IMR-90 (cell line): Measurements from ENCODE around the gene C3orf52. TPM values are rescaled to one million over a fixed set of nuclear protein-coding genes. Genes with fewer than 3 reads are reported as not detected.

ENCODE experiments used
- MAFK ChIP-seq: IDR thresholded peaks from 2 replicates; pipeline ENCODE4 v1.6.1; 2012; ENCODE audit warnings: low read depth, low read length, improper control_type of control experiment
- MAZ ChIP-seq: IDR thresholded peaks from 2 replicates; pipeline ENCODE4 v1.6.1; 2012; ENCODE audit warnings: low read depth, mild to moderate bottlenecking, low read length, improper control_type of control experiment, moderate library complexity, borderline replicate concordance
- NFE2L2 ChIP-seq: fragments of 150-350 bp; IDR thresholded peaks from 2 replicates; pipeline ENCODE4 v1.6.1; 2016; ENCODE audit warnings: low read depth, mild to moderate bottlenecking, low read length
- polyA plus RNA-seq, 3 experiments: library from polyadenylated mRNA; depleted of rRNA; stranded (reverse); fragments of >200 nt; gene quantifications; 2 replicates each; pipeline ENCODE4 v1.2.3, GENCODE V29; 2012; ENCODE audit warnings: low replicate concordance in 1 of 3
- total RNA-seq: library from RNA; depleted of rRNA; stranded (reverse); fragments of >200 nt; gene quantifications from 2 replicates; pipeline ENCODE4 v1.2.3, GENCODE V29; 2012
- TF ChIP-seq, protein P1 (sequence below): conservative IDR thresholded peaks from 2 replicates; pipeline ENCODE4 v1.5.1; 2012; ENCODE audit warnings: mild to moderate bottlenecking, low read depth, low read length, improper control_type of control experiment
- TF ChIP-seq, protein P2 (sequence below): fragments of 150-350 bp; IDR thresholded peaks from 2 replicates; pipeline ENCODE4 v1.6.1; 2017; ENCODE audit warnings: mild to moderate bottlenecking, antibody characterized with exemption, low read length, low read depth

Gene C3orf52
- total and polyA plus RNA-seq, 2 of the 4 experiments (the other 2 are of a cell fraction) = 7.5 to 12.5 TPM

DNA sequence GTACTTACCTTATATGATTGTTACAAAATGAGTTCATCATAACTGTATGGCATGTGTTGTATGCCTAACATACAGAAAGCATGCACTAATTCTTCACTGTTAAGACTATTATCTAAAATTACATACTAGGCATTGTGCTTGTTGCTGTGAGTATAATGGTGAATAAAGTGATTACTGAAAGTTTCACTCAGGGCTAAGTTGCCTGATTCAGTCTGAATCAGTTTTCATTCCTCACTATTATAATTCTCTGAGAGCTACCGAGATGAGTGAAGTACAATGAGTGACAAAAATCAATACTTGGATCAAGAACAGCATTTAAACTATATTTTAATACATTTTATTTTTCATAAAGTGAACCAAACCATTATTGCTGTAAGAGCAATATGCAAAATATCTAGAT is 54.4 kb downstream of the C3orf52 start (continued):
- TF ChIP-seq, protein P1, sequence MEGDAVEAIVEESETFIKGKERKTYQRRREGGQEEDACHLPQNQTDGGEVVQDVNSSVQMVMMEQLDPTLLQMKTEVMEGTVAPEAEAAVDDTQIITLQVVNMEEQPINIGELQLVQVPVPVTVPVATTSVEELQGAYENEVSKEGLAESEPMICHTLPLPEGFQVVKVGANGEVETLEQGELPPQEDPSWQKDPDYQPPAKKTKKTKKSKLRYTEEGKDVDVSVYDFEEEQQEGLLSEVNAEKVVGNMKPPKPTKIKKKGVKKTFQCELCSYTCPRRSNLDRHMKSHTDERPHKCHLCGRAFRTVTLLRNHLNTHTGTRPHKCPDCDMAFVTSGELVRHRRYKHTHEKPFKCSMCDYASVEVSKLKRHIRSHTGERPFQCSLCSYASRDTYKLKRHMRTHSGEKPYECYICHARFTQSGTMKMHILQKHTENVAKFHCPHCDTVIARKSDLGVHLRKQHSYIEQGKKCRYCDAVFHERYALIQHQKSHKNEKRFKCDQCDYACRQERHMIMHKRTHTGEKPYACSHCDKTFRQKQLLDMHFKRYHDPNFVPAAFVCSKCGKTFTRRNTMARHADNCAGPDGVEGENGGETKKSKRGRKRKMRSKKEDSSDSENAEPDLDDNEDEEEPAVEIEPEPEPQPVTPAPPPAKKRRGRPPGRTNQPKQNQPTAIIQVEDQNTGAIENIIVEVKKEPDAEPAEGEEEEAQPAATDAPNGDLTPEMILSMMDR = no peak
- TF ChIP-seq MAZ (no peak), NFE2L2 (no peak), MAFK (no peak)
- TF ChIP-seq, protein P2, sequence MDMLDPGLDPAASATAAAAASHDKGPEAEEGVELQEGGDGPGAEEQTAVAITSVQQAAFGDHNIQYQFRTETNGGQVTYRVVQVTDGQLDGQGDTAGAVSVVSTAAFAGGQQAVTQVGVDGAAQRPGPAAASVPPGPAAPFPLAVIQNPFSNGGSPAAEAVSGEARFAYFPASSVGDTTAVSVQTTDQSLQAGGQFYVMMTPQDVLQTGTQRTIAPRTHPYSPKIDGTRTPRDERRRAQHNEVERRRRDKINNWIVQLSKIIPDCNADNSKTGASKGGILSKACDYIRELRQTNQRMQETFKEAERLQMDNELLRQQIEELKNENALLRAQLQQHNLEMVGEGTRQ = no peak
